ENCODE measurements around the gene RNF43. TPM values are rescaled to one million over a fixed set of nuclear protein-coding genes. Genes with fewer than 3 reads are reported as not detected.

RNF43 gene
- total and polyA plus RNA-seq, 2 of the 13 experiments (the other 11 are each of a cell fraction or from before 2014, with no cell fraction given): 31.0 to 53.4 TPM

GRCh38 chr17:58391302-58391984 is 25.9 kb downstream of the RNF43 start (continued):
- TF ChIP-seq RERE (CRISPR knock-in tag; IDR thresholded peaks at IDR 0.05; ENCODE audit: low read depth) (peak; percentile 98), ARNT2 (CRISPR knock-in tag; IDR thresholded peaks at IDR 0.05; ENCODE audit: low read depth) (peak; percentile 57; the same call in 1 of the 2 replicates), ERF (CRISPR knock-in tag; IDR thresholded peaks at IDR 0.05) (peak; percentile 99), ZNF3 (CRISPR knock-in tag; IDR thresholded peaks at IDR 0.05) (peak; percentile 77), NCOA5 (CRISPR knock-in tag; IDR thresholded peaks at IDR 0.05) (peak; percentile 81; the same call in 1 of the 2 replicates), EEA1 (CRISPR knock-in tag; IDR thresholded peaks at IDR 0.05; ENCODE audit: borderline replicate concordance) (no peak), ZNF18 (CRISPR knock-in tag; IDR thresholded peaks at IDR 0.05; ENCODE audit: insufficient replicate concordance) (peak; percentile 87), KDM5A (IDR thresholded peaks at IDR 0.05; ENCODE audit: borderline replicate concordance, low read length) (no peak; the same call in 1 of the 2 replicates), RAD21 (CRISPR knock-in tag; IDR thresholded peaks at IDR 0.05) (peak; percentile 66; the same call in 1 of the 2 replicates), ZBTB37 (CRISPR knock-in tag; IDR thresholded peaks at IDR 0.05) (no peak; the same call in 1 of the 2 replicates), PAX8 (CRISPR knock-in tag; IDR thresholded peaks at IDR 0.05; ENCODE audit: borderline replicate concordance) (0 out of 2 replicates have a peak, but pooled peaks have one; percentile 73), ZGPAT (CRISPR knock-in tag; IDR thresholded peaks at IDR 0.05) (peak; percentile 100), POGZ (CRISPR knock-in tag; IDR thresholded peaks at IDR 0.05) (peak; percentile 98), PLRG1 (conservative IDR thresholded peaks at IDR 0.05) (no peak), ARNT (IDR thresholded peaks at IDR 0.05) (no peak), ZNF33A (CRISPR knock-in tag; IDR thresholded peaks at IDR 0.05; ENCODE audit: borderline replicate concordance) (peak; percentile 52; the same call in 1 of the 2 replicates), BRF2 (CRISPR knock-in tag; IDR thresholded peaks at IDR 0.05) (peak; percentile 98), STAT5B (CRISPR knock-in tag; IDR thresholded peaks at IDR 0.05) (no peak), ELF1 (CRISPR knock-in tag; IDR thresholded peaks at IDR 0.05) (peak; percentile 70)
